GM12874 (cell line): ENCODE measurements around the gene SKIC8.

Experiments
- TF ChIP-seq, protein P1 (sequence below): IDR thresholded peaks from 2 replicates; pipeline ENCODE4 v1.5.1; 2011; ENCODE audit warnings: low read depth, mild to moderate bottlenecking, control low read depth, low read length, moderate library complexity; ENCODE audit not compliant: insufficient read depth

The SKIC8 gene

DNA sequence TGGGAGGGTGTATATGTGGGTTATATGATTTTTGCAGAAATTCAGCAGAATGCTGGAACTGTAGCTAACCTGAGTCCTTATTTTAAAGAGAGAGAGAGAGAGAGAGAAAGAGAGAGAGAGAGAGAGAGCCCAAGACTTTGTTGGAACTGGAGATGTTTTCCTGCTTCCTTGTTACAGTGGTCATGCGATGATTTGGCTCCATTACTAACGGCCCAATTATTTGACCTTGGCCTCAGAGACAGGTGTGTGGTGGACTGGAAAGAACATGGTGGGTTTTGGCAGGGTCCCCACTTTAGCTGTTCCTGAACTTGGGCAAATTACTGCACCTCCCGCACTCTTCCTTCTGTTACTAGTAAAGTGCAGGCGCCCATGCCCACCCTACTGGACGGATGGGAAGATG, 50.3 kb downstream of the SKIC8 start:
- TF ChIP-seq, protein P1, sequence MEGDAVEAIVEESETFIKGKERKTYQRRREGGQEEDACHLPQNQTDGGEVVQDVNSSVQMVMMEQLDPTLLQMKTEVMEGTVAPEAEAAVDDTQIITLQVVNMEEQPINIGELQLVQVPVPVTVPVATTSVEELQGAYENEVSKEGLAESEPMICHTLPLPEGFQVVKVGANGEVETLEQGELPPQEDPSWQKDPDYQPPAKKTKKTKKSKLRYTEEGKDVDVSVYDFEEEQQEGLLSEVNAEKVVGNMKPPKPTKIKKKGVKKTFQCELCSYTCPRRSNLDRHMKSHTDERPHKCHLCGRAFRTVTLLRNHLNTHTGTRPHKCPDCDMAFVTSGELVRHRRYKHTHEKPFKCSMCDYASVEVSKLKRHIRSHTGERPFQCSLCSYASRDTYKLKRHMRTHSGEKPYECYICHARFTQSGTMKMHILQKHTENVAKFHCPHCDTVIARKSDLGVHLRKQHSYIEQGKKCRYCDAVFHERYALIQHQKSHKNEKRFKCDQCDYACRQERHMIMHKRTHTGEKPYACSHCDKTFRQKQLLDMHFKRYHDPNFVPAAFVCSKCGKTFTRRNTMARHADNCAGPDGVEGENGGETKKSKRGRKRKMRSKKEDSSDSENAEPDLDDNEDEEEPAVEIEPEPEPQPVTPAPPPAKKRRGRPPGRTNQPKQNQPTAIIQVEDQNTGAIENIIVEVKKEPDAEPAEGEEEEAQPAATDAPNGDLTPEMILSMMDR, result no peak

DNA sequence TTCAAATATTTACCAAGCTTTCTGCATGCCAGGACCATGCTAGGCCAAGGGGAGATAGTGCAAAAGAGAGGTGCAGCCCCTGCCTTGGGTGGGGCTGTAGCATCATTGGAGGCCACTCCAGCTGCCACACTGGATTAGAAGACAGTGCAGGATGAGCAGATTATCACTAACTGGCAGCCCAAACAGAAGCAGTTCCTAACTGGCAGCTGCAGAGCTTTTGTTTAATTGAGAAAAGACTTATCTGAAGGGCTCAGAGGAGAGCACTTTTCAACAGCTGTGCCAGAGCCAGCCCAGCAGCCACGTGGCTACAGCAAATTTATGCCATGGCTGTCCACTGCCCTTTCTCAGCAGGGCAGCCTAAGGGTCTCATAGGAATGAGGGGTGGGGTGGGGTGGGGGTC, 51.5 kb downstream of the SKIC8 start:
- TF ChIP-seq, protein P1, result no peak

DNA sequence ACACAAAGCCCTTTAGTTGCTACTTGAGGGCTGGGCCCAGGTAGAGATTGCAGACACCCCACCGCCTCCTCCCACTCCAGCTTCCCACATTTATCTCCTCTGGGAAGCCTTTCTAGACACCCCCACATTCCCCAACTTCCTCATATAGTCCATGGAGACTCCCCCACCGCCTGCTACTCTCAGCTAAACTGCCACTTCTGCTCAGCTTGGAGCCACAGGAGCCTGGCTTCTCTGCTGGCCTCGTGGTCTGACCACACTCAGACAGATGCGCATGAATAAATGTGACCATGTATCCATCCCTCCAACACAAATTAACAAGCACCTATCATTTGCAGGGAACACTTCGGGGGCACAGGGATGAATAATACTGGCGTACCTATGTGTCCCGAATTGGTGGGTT, 54.5 kb downstream of the SKIC8 start:
- TF ChIP-seq, protein P1, result no peak

DNA sequence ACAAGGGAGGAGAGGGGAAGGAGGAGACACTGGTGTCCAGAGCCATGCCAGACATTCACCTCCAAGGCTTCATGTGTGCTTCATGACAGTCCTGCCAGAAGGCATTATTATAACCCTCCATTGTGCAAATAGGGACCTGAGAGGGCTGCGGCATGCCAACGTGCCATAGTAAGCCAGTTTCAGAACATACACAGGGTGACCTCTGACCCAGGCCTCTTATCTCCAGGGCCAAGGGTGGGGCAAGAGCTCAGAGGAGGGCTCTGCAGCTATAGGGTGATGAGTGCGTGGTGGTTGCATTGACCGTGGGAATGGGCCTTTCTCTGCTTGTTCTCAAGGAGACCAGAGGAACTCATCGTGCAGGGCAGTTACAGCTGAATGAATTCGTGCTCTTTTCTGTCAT, 55.3 kb downstream of the SKIC8 start:
- TF ChIP-seq, protein P1, result no peak

DNA sequence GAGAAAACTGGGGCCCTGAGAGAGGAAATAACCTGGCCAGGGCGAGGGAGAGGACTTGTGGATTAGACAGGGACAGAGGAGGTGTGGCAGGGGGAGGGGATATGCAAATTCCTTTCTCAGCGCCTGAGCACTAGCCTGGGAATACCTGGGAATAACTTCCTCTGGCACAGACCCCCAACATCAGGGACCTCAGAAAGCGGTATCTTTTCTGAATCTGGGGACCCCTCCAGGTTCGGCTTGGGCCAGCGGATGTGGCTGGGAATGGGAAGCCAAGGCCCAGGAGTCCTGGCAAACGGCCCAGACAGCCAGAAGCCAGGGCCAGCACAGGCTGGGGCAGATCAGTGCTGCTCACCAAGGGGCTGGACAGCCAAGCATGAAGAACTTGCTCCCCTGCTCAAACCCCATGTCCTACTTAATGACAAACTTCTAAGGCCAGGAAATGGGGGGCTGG, 55.9 kb downstream of the SKIC8 start:
- TF ChIP-seq, protein P1, result no peak

DNA sequence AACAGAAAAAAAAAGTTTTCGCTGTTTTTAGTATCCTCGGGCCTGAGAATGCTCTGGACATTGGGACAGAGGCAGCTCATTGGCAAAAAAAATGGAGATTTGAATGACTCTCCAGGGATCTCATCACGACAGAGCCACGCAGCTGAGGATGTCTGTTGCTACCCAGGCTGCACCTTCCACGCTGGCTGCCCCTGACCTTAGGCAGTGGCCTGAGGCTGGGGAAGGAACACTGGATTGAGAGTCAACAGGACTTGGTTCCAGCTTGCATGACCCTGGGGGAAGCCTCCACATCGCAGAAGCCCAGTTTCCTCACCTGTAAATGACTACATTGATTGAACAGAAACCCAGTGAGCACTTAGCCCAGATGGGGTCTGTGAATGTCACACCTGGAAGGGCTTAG, 56.4 kb downstream of the SKIC8 start:
- TF ChIP-seq, protein P1, result no peak

DNA sequence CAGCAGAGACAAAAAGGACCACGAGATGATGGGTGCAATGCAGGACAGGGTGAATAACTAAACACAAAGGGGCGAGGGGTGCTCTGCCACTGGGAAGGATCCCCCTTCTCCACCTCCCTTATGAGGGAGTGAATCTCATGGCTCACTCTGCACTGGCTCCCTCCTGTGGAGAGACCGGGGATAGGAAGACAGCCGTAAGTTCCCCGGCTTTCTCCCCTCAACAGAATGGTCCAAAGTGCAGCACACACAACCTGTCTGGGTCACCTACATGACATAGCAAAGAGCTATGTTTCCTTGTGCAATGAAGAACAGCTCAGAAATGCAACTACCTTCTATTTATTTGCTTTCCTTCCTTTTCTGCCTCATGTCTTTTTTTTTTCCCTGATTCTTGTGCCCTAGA, 57.3 kb downstream of the SKIC8 start:
- TF ChIP-seq, protein P1, result peak; percentile 48

DNA sequence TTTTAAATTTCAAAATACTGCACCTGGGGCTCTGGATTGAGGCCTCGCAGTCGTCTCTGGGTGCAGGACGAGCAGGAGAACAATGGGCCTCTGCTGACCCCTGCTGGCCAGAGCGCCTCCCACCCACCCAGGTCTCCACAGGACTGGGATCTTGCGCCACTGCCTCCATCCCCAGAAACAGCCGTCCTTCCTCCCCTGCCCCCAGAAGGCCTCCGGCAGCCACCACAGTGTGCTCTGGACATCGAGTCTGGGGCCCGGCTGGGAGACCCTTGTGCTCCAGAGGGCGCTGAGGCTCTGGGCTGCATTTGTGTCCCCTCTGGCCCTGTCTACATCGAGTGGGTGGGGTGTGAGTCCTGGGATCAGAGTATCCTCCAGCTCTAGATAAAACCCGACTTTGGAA, 58.4 kb downstream of the SKIC8 start:
- TF ChIP-seq, protein P1, result peak; percentile 90
